Keratinocyte (primary cell): ENCODE measurements around the gene PALD1.

ENCODE experiments used
- CTCF ChIP-seq, 3 experiments: IDR thresholded peaks in 1 of 3; conservative IDR thresholded peaks in 1 of 3; optimal IDR thresholded peaks in 1 of 3; 2 replicates in 2 of 3; 3 replicates in 1 of 3; pipeline versions ENCODE3 to v1.5.1; 2011; ENCODE audit warnings: low read length in 3 of 3, mild to moderate bottlenecking in 3 of 3, moderate library complexity in 2 of 3, control low read depth in 1 of 3, inconsistent platforms in 1 of 3; ENCODE audit not compliant: insufficient read depth in 2 of 3; ENCODE audit errors: extremely low read depth in 1 of 3
- EZH2 ChIP-seq: IDR thresholded peaks from one replicate; pipeline ENCODE4 v1.6.1; 2012; ENCODE audit warnings: inconsistent platforms, mild to moderate bottlenecking, low read length, moderate library complexity

GRCh38 chr10:70551466-70551865, 72.9 kb downstream of the PALD1 start:
- TF ChIP-seq CTCF (optimal IDR thresholded peaks at IDR 0.05 in 1 of 3, IDR thresholded peaks at IDR 0.05 in 1 of 3, conservative IDR thresholded peaks at IDR 0.05 in 1 of 3; ENCODE audit: extremely low read depth in 1 of 3, insufficient read depth in 2 of 3, low read length in 3 of 3) = no peak
- no peak for TF ChIP-seq EZH2
